ENCODE results near the gene PPP1R10. TPM values are rescaled to one million over a fixed set of nuclear protein-coding genes. Genes with fewer than 3 reads are reported as not detected.

Gene PPP1R10
- total RNA-seq, 1 experiment from 2014 or later = 82.9 TPM

- in situ Hi-C loops (cut with HindIII; ENCODE audit: low pct_unique_long_range_greater_than_20kb, low sequenced_read_pairs) (no loop called here), intact Hi-C loops (cut with micrococcal nuclease; ENCODE audit: unreplicated experiment) (no loop called here)
- DNase-seq (ENCODE audit: low read depth, low spot score) (peak; percentile 54), ATAC-seq (peak; percentile 89)
- ChIA-PET CTCF (interaction anchor here (0.6 to 1.1 kb wide), 2 partner anchors 441 to 1622 kb away, joined by 3 read pairs; no protein-coding TSS in a partner anchor), POLR2A (interaction anchor here (0.7 kb wide), 1 partner anchor 12 kb away, joined by 4 read pairs; no protein-coding TSS in a partner anchor)
- no peak for TF ChIP-seq SIN3A (IDR thresholded peaks at IDR 0.05; ENCODE audit: borderline replicate concordance, insufficient read depth, low read depth, low read length)
- no peak for TF ChIP-seq POLR2AphosphoS5 (IDR thresholded peaks at IDR 0.05; ENCODE audit: low read depth, low read length)
- TF ChIP-seq TCF7L2 (IDR thresholded peaks at IDR 0.05; ENCODE audit: low read depth, low read length) = no peak
- no peak for TF ChIP-seq REST (IDR thresholded peaks at IDR 0.05; ENCODE audit: insufficient read depth in 1 of 2, low read depth in 2 of 2, low read length in 1 of 2)
- no peak for TF ChIP-seq CTCF (IDR thresholded peaks at IDR 0.05)
- Histone ChIP-seq H3K4me3 (ENCODE audit: low read depth in 2 of 2, low read length in 2 of 2) (peak within 1 kb of the TSS; percentile 83 to 93), H3K27me3 (ENCODE audit: control insufficient read depth, insufficient read depth, low read length) (no peaks in the 10 kb centered on the region), H3K36me3 (ENCODE audit: control insufficient read depth, insufficient read depth, low read length) (no peaks in the 10 kb centered on the region; the same call in 1 of the 2 replicates), H3K4me1 (ENCODE audit: control insufficient read depth, insufficient read depth, low read length) (peaks cover 17% of the 10 kb centered on the region), H3K9me3 (ENCODE audit: control insufficient read depth, insufficient read depth, low read depth, low read length) (no peaks in the 10 kb centered on the region), H3K27ac (ENCODE audit: low read length) (peak within 1 kb of the TSS; percentile 93)
- BruUV-seq (replicated peaks) = TSS peak; percentile 70
Observed at GRCh38 chr6:30646450-30647241, 29.6 kb upstream of the PPP1R10 start, which contains the start of gene C6orf136. Gene C6orf136, plus strand, starts transcription at chr6:30647133. Its CDS starts 99 bp downstream, at chr6:30647232.

GRCh38 chr6:30645989-30646388 is 28.9 kb upstream of the PPP1R10 start:
- H3K27me3 ChIP-seq (ENCODE audit: control insufficient read depth, insufficient read depth, low read length) = no peaks in the 10 kb centered on the region
- BruUV-seq (replicated peaks) = no TSS peak
- TF ChIP-seq POLR2AphosphoS5 (IDR thresholded peaks at IDR 0.05; ENCODE audit: low read depth, low read length) (no peak), CTCF (IDR thresholded peaks at IDR 0.05) (no peak), REST (IDR thresholded peaks at IDR 0.05; ENCODE audit: insufficient read depth in 1 of 2, low read depth in 2 of 2, low read length in 1 of 2) (no peak), SIN3A (IDR thresholded peaks at IDR 0.05; ENCODE audit: borderline replicate concordance, insufficient read depth, low read depth, low read length) (no peak), TCF7L2 (IDR thresholded peaks at IDR 0.05; ENCODE audit: low read depth, low read length) (no peak)
- ChIA-PET POLR2A (interaction anchor here (0.6 kb wide), 1 partner anchor 23 kb away, joined by 15 read pairs; no protein-coding TSS in a partner anchor), CTCF (interaction anchor here (1.1 kb wide), 1 partner anchor 441 kb away, joined by 3 read pairs; no protein-coding TSS in a partner anchor)
- no peak for DNase-seq (ENCODE audit: low read depth, low spot score)
- no peak overlapping the region for H3K4me3 ChIP-seq (ENCODE audit: low read depth in 2 of 2, low read length in 2 of 2)
- H3K36me3 ChIP-seq (ENCODE audit: control insufficient read depth, insufficient read depth, low read length) = no peaks in the 10 kb centered on the region; the same call in 1 of the 2 replicates
- no peak for ATAC-seq
- peaks cover 17% of the 10 kb centered on the region for H3K4me1 ChIP-seq (ENCODE audit: control insufficient read depth, insufficient read depth, low read length)
- intact Hi-C loops (cut with micrococcal nuclease; ENCODE audit: unreplicated experiment) (no loop called here), in situ Hi-C loops (cut with HindIII; ENCODE audit: low pct_unique_long_range_greater_than_20kb, low sequenced_read_pairs) (no loop called here)
- H3K27ac ChIP-seq (ENCODE audit: low read length) = peak overlapping the region; percentile 87
- no peaks in the 10 kb centered on the region for H3K9me3 ChIP-seq (ENCODE audit: control insufficient read depth, insufficient read depth, low read depth, low read length)

Measured in Panc1 (cell line).